SKM-1 treated with dmso at 0.1 percent for 144 hours (cell line): ENCODE measurements around the gene SRPK3.

ENCODE experiments used
- DNase-seq: peaks from one replicate; lab custom pipeline; 2025; ENCODE audit not compliant: unreplicated experiment; lab: John Stamatoyannopoulos, UW

The SRPK3 gene

GRCh38 chrX:153829799-153830639, 49.2 kb downstream of the SRPK3 start, which contains the start of gene PDZD4:
Gene PDZD4 (minus strand): TSS chrX:153830544. CDS start chrX:153830298, 246 bp downstream.
- no peak for DNase-seq

- no peak for DNase-seq
Measured at GRCh38 chrX:153830640-153831428, 50.0 kb downstream of the SRPK3 start.

GRCh38 chrX:153831429-153832150, 50.7 kb downstream of the SRPK3 start:
- no peak for DNase-seq

GRCh38 chrX:153832728-153833127, 51.9 kb downstream of the SRPK3 start:
- no peak for DNase-seq
